HEK293 (cell line): ENCODE results near the gene SRRD.

Source experiments
- CTCF ChIA-PET: fragments of 350-600 bp; formaldehyde crosslinking; extraction: SDS; loops from one replicate; lab custom pipeline; 2021; ENCODE audit warnings: antibody characterized with exemption; lab: Yijun Ruan, JAX
- POLR2A ChIA-PET: fragments of 300-600 bp; formaldehyde crosslinking; extraction: SDS; loops from one replicate; lab custom pipeline; 2020; ENCODE audit warnings: antibody characterized with exemption, inconsistent platforms; lab: Yijun Ruan, JAX
- H3K27ac ChIP-seq: fragments of 200-500 bp; sonication (Bioruptor generic); 2 replicates; pipeline ENCODE4 v1.5.1; 2014; ENCODE audit warnings: low read depth, low read length, control low read depth, inconsistent platforms; ENCODE audit errors: extremely low read depth
- H3K36me3 ChIP-seq, 2 experiments: fragments of 200-500 bp in 1 of 2; sonication (Bioruptor generic) in 1 of 2; 1 replicate in 1 of 2; 2 replicates in 1 of 2; pipeline ENCODE4 v1.5.1; 2014 to 2017; ENCODE audit warnings: inconsistent platforms in 2 of 2, low read length in 2 of 2; ENCODE audit not compliant: control insufficient read depth in 2 of 2, insufficient read depth in 1 of 2
- H3K4me1 ChIP-seq: fragments of 200-500 bp; sonication (Bioruptor generic); 2 replicates; pipeline ENCODE4 v1.5.1; 2014; ENCODE audit warnings: mild to moderate bottlenecking, low read length, inconsistent platforms; ENCODE audit not compliant: control insufficient read depth, insufficient read depth
- H3K4me3 ChIP-seq: 2 replicates; pipeline ENCODE4 v1.5.1; 2011; ENCODE audit warnings: low read depth, mild to moderate bottlenecking, control low read depth, low read length, moderate library complexity
- H3K9me3 ChIP-seq: fragments of 200-500 bp; sonication (Bioruptor generic); 2 replicates; pipeline ENCODE4 v1.5.1; 2014; ENCODE audit warnings: low read depth, low read length, inconsistent platforms; ENCODE audit not compliant: control insufficient read depth, insufficient read depth
- HOXC10 ChIP-seq: sonication (generic); formaldehyde crosslinking; IDR thresholded peaks from 2 replicates; pipeline ENCODE4 v1.8.1; 2023; ENCODE audit warnings: mild to moderate bottlenecking, missing genetic modification reagents
- KLF8 ChIP-seq: fragments of 450-650 bp; formaldehyde crosslinking; IDR thresholded peaks from 2 replicates; pipeline ENCODE4 v1.5.1; 2016; ENCODE audit warnings: missing biosample characterization, missing genetic modification characterization
- REPIN1 ChIP-seq: fragments of 450-650 bp; formaldehyde crosslinking; IDR thresholded peaks from 2 replicates; pipeline ENCODE4 v1.5.1; 2017; ENCODE audit warnings: missing biosample characterization, missing genetic modification characterization, low read depth
- ZBTB20 ChIP-seq: fragments of 450-650 bp; formaldehyde crosslinking; IDR thresholded peaks from 2 replicates; pipeline ENCODE4 v1.5.1; 2016; ENCODE audit warnings: missing biosample characterization, missing genetic modification characterization
- ZEB2 ChIP-seq: fragments of 450-650 bp; formaldehyde crosslinking; IDR thresholded peaks from 2 replicates; pipeline ENCODE4 v1.5.1; 2016; ENCODE audit warnings: missing biosample characterization, missing genetic modification characterization
- ZNF248 ChIP-seq: fragments of 450-650 bp; formaldehyde crosslinking; IDR thresholded peaks from 2 replicates; pipeline ENCODE4 v1.5.1; 2017; ENCODE audit warnings: missing biosample characterization, missing genetic modification characterization
- ZNF423 ChIP-seq: fragments of 450-650 bp; formaldehyde crosslinking; IDR thresholded peaks from 2 replicates; pipeline ENCODE4 v1.5.1; 2016; ENCODE audit warnings: missing biosample characterization, missing genetic modification characterization
- ZNF530 ChIP-seq: fragments of 450-650 bp; formaldehyde crosslinking; IDR thresholded peaks from 2 replicates; pipeline ENCODE4 v1.5.1; 2016; ENCODE audit warnings: low read depth, missing biosample characterization, missing genetic modification characterization
- ZNF623 ChIP-seq: fragments of 450-650 bp; formaldehyde crosslinking; IDR thresholded peaks from 2 replicates; pipeline ENCODE4 v1.5.1; 2016; ENCODE audit warnings: missing biosample characterization, missing genetic modification characterization
- ZNF626 ChIP-seq: fragments of 450-650 bp; sonication (Bioruptor Pico); formaldehyde crosslinking; IDR thresholded peaks from 2 replicates; pipeline ENCODE4 v1.5.1; 2018; ENCODE audit warnings: missing biosample characterization, missing genetic modification characterization, inconsistent platforms
- ZNF670 ChIP-seq: fragments of 450-650 bp; formaldehyde crosslinking; IDR thresholded peaks from 2 replicates; pipeline ENCODE4 v1.5.1; 2016; ENCODE audit warnings: missing biosample characterization, missing genetic modification characterization, low read depth
- ZNF76 ChIP-seq: fragments of 450-650 bp; formaldehyde crosslinking; IDR thresholded peaks from 2 replicates; pipeline ENCODE4; 2016; ENCODE audit warnings: low read depth, missing biosample characterization, missing genetic modification characterization, borderline replicate concordance
- TF ChIP-seq, protein P1 (sequence below): fragments of 450-650 bp; formaldehyde crosslinking; IDR thresholded peaks from 2 replicates; pipeline ENCODE4 v1.5.1; 2016; ENCODE audit warnings: missing biosample characterization, missing genetic modification characterization
- TF ChIP-seq, protein P2 (sequence below): fragments of 450-650 bp; formaldehyde crosslinking; IDR thresholded peaks from 2 replicates; pipeline ENCODE4 v1.5.1; 2017; ENCODE audit warnings: missing biosample characterization, missing genetic modification characterization
- TF ChIP-seq, protein P3 (sequence below): fragments of 450-650 bp; formaldehyde crosslinking; conservative IDR thresholded peaks from 2 replicates; pipeline ENCODE4 v1.5.1; 2016; ENCODE audit warnings: low read depth, missing biosample characterization, missing genetic modification characterization

SRRD gene

GRCh38 chr22:26524870-26525269 is 41.2 kb downstream of the SRRD start (continued):
- TF ChIP-seq, protein P1, sequence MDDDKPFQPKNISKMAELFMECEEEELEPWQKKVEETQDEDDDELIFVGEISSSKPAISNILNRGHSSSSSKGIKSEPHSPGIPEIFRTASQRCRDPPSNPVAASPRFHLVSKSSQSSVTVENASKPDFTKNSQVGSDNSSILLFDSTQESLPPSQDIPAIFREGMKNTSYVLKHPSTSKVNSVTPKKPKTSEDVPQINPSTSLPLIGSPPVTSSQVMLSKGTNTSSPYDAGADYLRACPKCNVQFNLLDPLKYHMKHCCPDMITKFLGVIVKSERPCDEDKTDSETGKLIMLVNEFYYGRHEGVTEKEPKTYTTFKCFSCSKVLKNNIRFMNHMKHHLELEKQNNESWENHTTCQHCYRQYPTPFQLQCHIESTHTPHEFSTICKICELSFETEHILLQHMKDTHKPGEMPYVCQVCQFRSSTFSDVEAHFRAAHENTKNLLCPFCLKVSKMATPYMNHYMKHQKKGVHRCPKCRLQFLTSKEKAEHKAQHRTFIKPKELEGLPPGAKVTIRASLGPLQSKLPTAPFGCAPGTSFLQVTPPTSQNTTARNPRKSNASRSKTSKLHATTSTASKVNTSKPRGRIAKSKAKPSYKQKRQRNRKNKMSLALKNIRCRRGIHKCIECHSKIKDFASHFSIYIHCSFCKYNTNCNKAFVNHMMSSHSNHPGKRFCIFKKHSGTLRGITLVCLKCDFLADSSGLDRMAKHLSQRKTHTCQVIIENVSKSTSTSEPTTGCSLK (tag by site-specific recombination), result no peak

- H3K4me3 ChIP-seq, result no peak overlapping the region
- no peaks in the 10 kb centered on the region for H3K4me1 ChIP-seq
- no peak overlapping the region for H3K27ac ChIP-seq
- POLR2A ChIA-PET, result no interaction called here
- peaks cover 0 to 25% of the 10 kb centered on the region in 2 experiments; a peak in 1 of 3 replicates for H3K36me3 ChIP-seq
- TF ChIP-seq REPIN1 (tag by site-specific recombination), result no peak
- TF ChIP-seq ZNF248, result no peak
- TF ChIP-seq ZNF623 (tag by site-specific recombination), result no peak
- TF ChIP-seq ZNF530 (tag by site-specific recombination), result no peak
- TF ChIP-seq ZNF423 (tag by site-specific recombination), result no peak
- TF ChIP-seq ZEB2, result no peak
- no peak for TF ChIP-seq ZNF76
- TF ChIP-seq ZBTB20 (tag by site-specific recombination), result no peak
- CTCF ChIA-PET, result interaction anchor here (0.7 kb wide), 1 partner anchor 159 kb away, joined by 4 read pairs; no protein-coding TSS in a partner anchor
- H3K9me3 ChIP-seq, result no peaks in the 10 kb centered on the region
Measured at GRCh38 chr22:26525946-26526564, 42.4 kb downstream of the SRRD start.

DNA sequence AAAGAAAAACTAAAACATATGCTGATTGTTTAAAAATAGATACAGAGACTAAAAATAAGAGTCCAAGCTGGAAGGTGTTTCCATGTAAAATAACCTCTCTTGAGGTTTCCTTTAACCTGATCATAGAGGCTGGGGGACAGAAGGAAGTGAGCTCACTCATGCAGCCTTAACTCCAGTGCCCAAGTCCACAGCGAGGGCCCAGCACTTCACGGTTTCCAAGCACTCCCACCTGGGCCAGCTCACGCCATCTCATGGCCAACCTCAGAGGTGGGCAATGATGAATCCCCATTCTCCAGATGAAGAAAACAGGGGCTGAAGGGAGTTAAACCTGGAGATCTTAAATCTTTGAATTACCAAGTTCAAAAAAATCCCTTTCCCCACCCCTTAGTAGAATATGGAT is 43.5 kb downstream of the SRRD start:
- H3K36me3 ChIP-seq, result peaks cover under 1 to 30% of the 10 kb centered on the region in 2 experiments; a peak in 2 of 3 replicates
- TF ChIP-seq, protein P2, sequence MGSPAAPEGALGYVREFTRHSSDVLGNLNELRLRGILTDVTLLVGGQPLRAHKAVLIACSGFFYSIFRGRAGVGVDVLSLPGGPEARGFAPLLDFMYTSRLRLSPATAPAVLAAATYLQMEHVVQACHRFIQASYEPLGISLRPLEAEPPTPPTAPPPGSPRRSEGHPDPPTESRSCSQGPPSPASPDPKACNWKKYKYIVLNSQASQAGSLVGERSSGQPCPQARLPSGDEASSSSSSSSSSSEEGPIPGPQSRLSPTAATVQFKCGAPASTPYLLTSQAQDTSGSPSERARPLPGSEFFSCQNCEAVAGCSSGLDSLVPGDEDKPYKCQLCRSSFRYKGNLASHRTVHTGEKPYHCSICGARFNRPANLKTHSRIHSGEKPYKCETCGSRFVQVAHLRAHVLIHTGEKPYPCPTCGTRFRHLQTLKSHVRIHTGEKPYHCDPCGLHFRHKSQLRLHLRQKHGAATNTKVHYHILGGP (tag by site-specific recombination), result no peak
- no peak for TF ChIP-seq KLF8 (tag by site-specific recombination)
- TF ChIP-seq ZNF626 (tag by site-specific recombination), result no peak
- TF ChIP-seq, protein P3, sequence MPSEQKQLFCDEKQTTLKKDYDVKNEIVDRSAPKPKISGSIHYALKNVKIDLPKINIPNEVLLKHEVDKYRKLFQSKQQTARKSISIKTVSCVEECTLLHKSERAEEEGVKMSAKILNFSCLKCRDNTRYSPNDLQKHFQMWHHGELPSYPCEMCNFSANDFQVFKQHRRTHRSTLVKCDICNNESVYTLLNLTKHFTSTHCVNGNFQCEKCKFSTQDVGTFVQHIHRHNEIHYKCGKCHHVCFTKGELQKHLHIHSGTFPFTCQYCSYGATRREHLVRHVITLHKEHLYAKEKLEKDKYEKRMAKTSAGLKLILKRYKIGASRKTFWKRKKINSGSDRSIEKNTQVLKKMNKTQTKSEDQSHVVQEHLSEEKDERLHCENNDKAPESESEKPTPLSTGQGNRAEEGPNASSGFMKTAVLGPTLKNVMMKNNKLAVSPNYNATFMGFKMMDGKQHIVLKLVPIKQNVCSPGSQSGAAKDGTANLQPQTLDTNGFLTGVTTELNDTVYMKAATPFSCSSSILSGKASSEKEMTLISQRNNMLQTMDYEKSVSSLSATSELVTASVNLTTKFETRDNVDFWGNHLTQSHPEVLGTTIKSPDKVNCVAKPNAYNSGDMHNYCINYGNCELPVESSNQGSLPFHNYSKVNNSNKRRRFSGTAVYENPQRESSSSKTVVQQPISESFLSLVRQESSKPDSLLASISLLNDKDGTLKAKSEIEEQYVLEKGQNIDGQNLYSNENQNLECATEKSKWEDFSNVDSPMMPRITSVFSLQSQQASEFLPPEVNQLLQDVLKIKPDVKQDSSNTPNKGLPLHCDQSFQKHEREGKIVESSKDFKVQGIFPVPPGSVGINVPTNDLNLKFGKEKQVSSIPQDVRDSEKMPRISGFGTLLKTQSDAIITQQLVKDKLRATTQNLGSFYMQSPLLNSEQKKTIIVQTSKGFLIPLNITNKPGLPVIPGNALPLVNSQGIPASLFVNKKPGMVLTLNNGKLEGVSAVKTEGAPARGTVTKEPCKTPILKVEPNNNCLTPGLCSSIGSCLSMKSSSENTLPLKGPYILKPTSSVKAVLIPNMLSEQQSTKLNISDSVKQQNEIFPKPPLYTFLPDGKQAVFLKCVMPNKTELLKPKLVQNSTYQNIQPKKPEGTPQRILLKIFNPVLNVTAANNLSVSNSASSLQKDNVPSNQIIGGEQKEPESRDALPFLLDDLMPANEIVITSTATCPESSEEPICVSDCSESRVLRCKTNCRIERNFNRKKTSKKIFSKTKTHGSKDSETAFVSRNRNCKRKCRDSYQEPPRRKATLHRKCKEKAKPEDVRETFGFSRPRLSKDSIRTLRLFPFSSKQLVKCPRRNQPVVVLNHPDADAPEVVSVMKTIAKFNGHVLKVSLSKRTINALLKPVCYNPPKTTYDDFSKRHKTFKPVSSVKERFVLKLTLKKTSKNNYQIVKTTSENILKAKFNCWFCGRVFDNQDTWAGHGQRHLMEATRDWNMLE (tag by site-specific recombination), result no peak
- no peak for TF ChIP-seq ZNF670
- no peak for TF ChIP-seq HOXC10
- TF ChIP-seq, all 188 proteins: peak for 0
- CTCF ChIA-PET, result interaction anchor here (0.6 kb wide), 1 partner anchor 117 kb away, joined by 3 read pairs; no protein-coding TSS in a partner anchor
- POLR2A ChIA-PET, result no interaction called here
- no peak overlapping the region for H3K27ac ChIP-seq
- no peak overlapping the region for H3K4me3 ChIP-seq
- H3K4me1 ChIP-seq, result no peaks in the 10 kb centered on the region
- H3K9me3 ChIP-seq, result no peaks in the 10 kb centered on the region
